Smooth muscle cell (in vitro differentiated cells): Measurements from ENCODE around the gene GPR65. TPM values are rescaled to one million over a fixed set of nuclear protein-coding genes. Genes with fewer than 3 reads are reported as not detected.

Source experiments
- DNase-seq: peaks from one replicate; lab custom pipeline; 2025; ENCODE audit not compliant: unreplicated experiment; lab: John Stamatoyannopoulos, UW
- H2AFZ ChIP-seq: fragments of 200-600 bp; sonication (generic); 2 replicates; pipeline ENCODE4 v1.6.0; 2016; ENCODE audit warnings: antibody characterized with exemption, low read depth, mild to moderate bottlenecking
- H3F3A ChIP-seq: fragments of 200-600 bp; sonication (generic); 2 replicates; pipeline ENCODE4 v1.6.0; 2017; ENCODE audit warnings: antibody characterized with exemption, low read depth
- H3K27ac ChIP-seq: fragments of 200-600 bp; sonication (generic); 2 replicates; pipeline ENCODE4 v1.5.1; 2016; ENCODE audit warnings: low read depth, mild to moderate bottlenecking
- H3K27me3 ChIP-seq: fragments of 200-600 bp; sonication (generic); 2 replicates; pipeline ENCODE4 v1.6.1; 2016; ENCODE audit warnings: low read depth, mild to moderate bottlenecking
- H3K36me3 ChIP-seq: fragments of 200-600 bp; sonication (generic); 2 replicates; pipeline ENCODE4 v1.5.1; 2016; ENCODE audit warnings: low read depth
- H3K4me1 ChIP-seq: fragments of 200-600 bp; sonication (generic); 2 replicates; pipeline ENCODE4 v1.5.1; 2016; ENCODE audit warnings: low read depth
- H3K4me2 ChIP-seq: fragments of 200-600 bp; sonication (generic); 2 replicates; pipeline ENCODE4 v1.6.0; 2016; ENCODE audit warnings: mild to moderate bottlenecking
- H3K4me3 ChIP-seq: fragments of 200-600 bp; sonication (generic); 2 replicates; pipeline ENCODE4 v1.5.1; 2016; ENCODE audit warnings: mild to moderate bottlenecking
- H3K79me2 ChIP-seq: fragments of 200-600 bp; sonication (generic); 2 replicates; pipeline ENCODE4 v1.6.0; 2016; ENCODE audit warnings: low read depth, mild to moderate bottlenecking
- H3K9ac ChIP-seq: fragments of 200-600 bp; sonication (generic); 2 replicates; pipeline ENCODE4 v1.6.0; 2016; ENCODE audit warnings: low read depth
- H3K9me3 ChIP-seq: fragments of 200-600 bp; sonication (generic); replicated peaks from 2 replicates; pipeline ENCODE4 v1.5.1; 2016; ENCODE audit warnings: low read depth
- H4K20me1 ChIP-seq: fragments of 200-600 bp; sonication (generic); 2 replicates; pipeline ENCODE4 v1.6.0; 2016; ENCODE audit warnings: low read depth
- CTCF ChIP-seq: fragments of 200-600 bp; sonication (generic); IDR thresholded peaks from 2 replicates; pipeline ENCODE4 v1.5.1; 2017; ENCODE audit warnings: borderline replicate concordance, mild to moderate bottlenecking, antibody characterized with exemption; ENCODE audit not compliant: insufficient read depth, poor library complexity, severe bottlenecking
- WGBS: methylation state at CpG from one replicate; pipeline ENCODE4 v1.1.7; 2016; ENCODE audit warnings: low lambda C conversion rate; 5-methylcytosine and 5-hydroxymethylcytosine counted together
- polyA plus RNA-seq: library from polyadenylated mRNA; unstranded; fragments of >200 nt; fragmentation: Nextera tagmentation; extraction: Ambion mirVana; gene quantifications from 2 replicates; pipeline ENCODE4 v1.2.1, GENCODE V29; 2016
- total RNA-seq: library from RNA; depleted of rRNA; stranded (reverse); fragments of >200 nt; gene quantifications from 2 replicates; pipeline ENCODE4 v1.2.3, GENCODE V29; 2014

The GPR65 gene
- total and polyA plus RNA-seq, 2 experiments from 2014 or later: 0.09 TPM; not detected in 1

DNA sequence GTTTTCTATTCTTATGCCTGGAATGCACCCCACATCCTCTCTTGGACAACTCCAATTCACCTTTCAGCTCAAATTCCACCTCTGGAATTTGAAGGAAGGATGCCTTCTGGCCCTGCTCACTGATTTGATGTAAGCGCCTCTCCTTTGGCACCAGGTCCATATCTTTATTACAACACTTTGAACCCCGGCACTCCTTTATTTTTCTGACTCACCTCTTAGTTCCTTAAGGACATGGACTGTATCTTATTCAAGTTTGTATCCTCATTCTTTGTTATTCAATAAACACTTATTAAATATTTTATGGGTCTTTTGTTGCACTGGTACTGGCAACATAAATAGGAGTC is 15.0 kb upstream of the GPR65 start:
- Histone ChIP-seq H3K9me3 (no peaks in the 10 kb centered on the region), H3K4me2 (no peak overlapping the region), H3K27ac (no peak overlapping the region), H4K20me1 (no peaks in the 10 kb centered on the region), H3K4me1 (peaks cover 10% of the 10 kb centered on the region), H3K36me3 (no peaks in the 10 kb centered on the region), H3K9ac (no peak overlapping the region), H3K27me3 (no peaks in the 10 kb centered on the region), H3K4me3 (no peak overlapping the region), H2AFZ (no peak overlapping the region), H3F3A (peaks cover 15% of the 10 kb centered on the region), H3K79me2 (no peaks in the 10 kb centered on the region)
- WGBS: 91% methylated on average over 2 of the region's 2 CpGs
- TF ChIP-seq CTCF: no peak
- no peak for DNase-seq

DNA sequence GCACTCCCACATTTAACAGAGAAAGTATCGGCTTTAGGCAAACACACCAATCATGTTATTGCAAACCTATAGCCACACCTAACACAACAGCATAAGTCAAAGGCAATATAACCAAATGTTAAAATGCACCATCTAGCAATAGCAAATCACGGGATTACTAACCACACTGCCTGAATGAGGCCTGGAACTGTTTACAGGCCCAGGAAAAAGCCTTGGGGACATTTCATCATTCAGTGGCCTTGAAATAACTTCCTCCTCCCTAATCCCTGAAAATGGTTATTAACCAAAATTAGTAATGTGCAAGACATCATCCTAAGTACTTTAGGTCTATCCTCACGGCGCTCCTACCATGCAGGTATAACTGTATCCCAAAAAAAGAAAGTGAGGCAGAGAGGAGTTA is 14.3 kb upstream of the GPR65 start:
- no peak overlapping the region for H3K4me2 ChIP-seq
- no peak for DNase-seq
- no peak overlapping the region for H3K27ac ChIP-seq
- WGBS: 77% methylated on average over 4 of the region's 4 CpGs
- H3K79me2 ChIP-seq: no peaks in the 10 kb centered on the region
- H3K9ac ChIP-seq: no peak overlapping the region
- peaks cover 15% of the 10 kb centered on the region for H3K4me1 ChIP-seq
- H2AFZ ChIP-seq: no peak overlapping the region
- H4K20me1 ChIP-seq: no peaks in the 10 kb centered on the region
- H3K4me3 ChIP-seq: no peak overlapping the region
- no peaks in the 10 kb centered on the region for H3K9me3 ChIP-seq
- no peaks in the 10 kb centered on the region for H3K27me3 ChIP-seq
- no peaks in the 10 kb centered on the region for H3K36me3 ChIP-seq
- TF ChIP-seq CTCF: no peak
- H3F3A ChIP-seq: peaks cover 17% of the 10 kb centered on the region

DNA sequence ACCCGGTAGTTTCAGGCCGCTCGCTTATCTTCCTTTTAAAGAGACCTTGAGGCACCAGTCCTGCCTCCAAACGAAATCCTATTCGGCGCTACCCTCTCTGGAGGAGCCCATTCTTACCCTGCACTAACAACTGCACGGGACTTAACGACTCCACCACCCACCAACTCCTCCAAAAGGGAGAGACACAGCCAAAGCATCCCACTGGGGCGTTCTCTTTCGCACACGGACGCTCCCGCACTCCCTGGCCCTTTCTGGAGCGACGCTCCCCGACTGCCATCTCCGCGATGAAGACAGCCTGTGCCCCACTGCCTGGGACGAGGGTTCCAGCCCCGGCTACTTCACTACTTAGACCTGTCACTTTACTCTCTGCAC is 12.6 kb upstream of the GPR65 start:
- H3K36me3 ChIP-seq: no peaks in the 10 kb centered on the region
- peak overlapping the region; percentile 83 for H3K9ac ChIP-seq
- no peaks in the 10 kb centered on the region for H3K79me2 ChIP-seq
- peaks cover 17% of the 10 kb centered on the region for H3F3A ChIP-seq
- peak overlapping the region; percentile 83 for H2AFZ ChIP-seq
- DNase-seq: no peak
- peaks cover 22% of the 10 kb centered on the region for H3K4me1 ChIP-seq
- TF ChIP-seq CTCF: no peak
- H4K20me1 ChIP-seq: no peaks in the 10 kb centered on the region
- peak overlapping the region; percentile 87 for H3K27ac ChIP-seq
- 8% methylated on average over 19 of the region's 20 CpGs for WGBS
- H3K4me3 ChIP-seq: peak overlapping the region; percentile 65
- H3K27me3 ChIP-seq: no peaks in the 10 kb centered on the region
- peak overlapping the region; percentile 89 for H3K4me2 ChIP-seq
- no peaks in the 10 kb centered on the region for H3K9me3 ChIP-seq
